B cell (primary cell): ENCODE results near the gene ZNF100. TPM values are rescaled to one million over a fixed set of nuclear protein-coding genes. Genes with fewer than 3 reads are reported as not detected.
"Not testable (repeated sequence)": the region's sequence is repeated elsewhere in the genome, so short reads cannot be mapped to it uniquely, and the experiment has no call there.

ENCODE experiments used
- ATAC-seq: fragments of 200-7000 bp; cut with Tn5 transposase; one replicate; pipeline ENCODE4 v1.10.0; 2021; ENCODE audit warnings: low read depth, mild to moderate bottlenecking, moderate number of reproducible peaks, moderate library complexity
- CTCF ChIA-PET: fragments of 350-600 bp; sonication (Branson Sonifier 250); formaldehyde crosslinking; loops from one replicate; lab custom pipeline; 2021; ENCODE audit warnings: antibody characterized with exemption, inconsistent platforms; lab: Charles Lee
- POLR2A ChIA-PET: fragments of 350-600 bp; sonication (Branson Sonifier 250); formaldehyde crosslinking; loops from one replicate; lab custom pipeline; 2021; ENCODE audit warnings: antibody characterized with exemption; lab: Charles Lee
- DNase-seq: peaks from one replicate; pipeline ENCODE4 v3.0.0; 2013
- H2AFZ ChIP-seq: 2 replicates; pipeline ENCODE4 v1.6.1; 2012; ENCODE audit warnings: mild to moderate bottlenecking, low read depth, low read length; ENCODE audit not compliant: insufficient read depth, poor library complexity, severe bottlenecking
- H3K27ac ChIP-seq, 2 donors: 1 replicate in 1 of 2; 2 replicates in 1 of 2; pipeline ENCODE4 v1.5.1; 2012 to 2013; ENCODE audit warnings: low read length in 2 of 2, mild to moderate bottlenecking in 2 of 2, moderate library complexity in 1 of 2
- H3K27me3 ChIP-seq, 4 experiments: fragments of 200-600 bp in 1 of 4; sonication (generic) in 1 of 4; replicated peaks in 1 of 4; 1 replicate in 2 of 4; 2 replicates in 2 of 4; pipeline versions ENCODE4 v1.6.1 to v1.7.0; 2013 to 2016; ENCODE audit warnings: low read length in 3 of 4, mild to moderate bottlenecking in 2 of 4, mixed read lengths in 1 of 4, moderate library complexity in 1 of 4; ENCODE audit not compliant: insufficient read depth in 4 of 4, control insufficient read depth in 3 of 4; ENCODE audit errors: control extremely low read depth in 1 of 4
- H3K36me3 ChIP-seq, 2 experiments: replicated peaks in 1 of 2; 1 replicate in 1 of 2; 2 replicates in 1 of 2; pipeline versions ENCODE4 v1.6.1 to v1.7.1; 2013; ENCODE audit warnings: low read length in 1 of 2; ENCODE audit not compliant: insufficient read depth in 2 of 2, control insufficient read depth in 1 of 2; ENCODE audit errors: control extremely low read depth in 1 of 2, extremely low read depth in 1 of 2
- H3K4me1 ChIP-seq, 2 donors: fragments of 200-600 bp in 1 of 2; sonication (generic) in 1 of 2; 1 replicate in 1 of 2; 2 replicates in 1 of 2; pipeline versions ENCODE4 v1.5.1 to v1.6.1; 2013 to 2017; ENCODE audit warnings: low read length in 2 of 2; ENCODE audit not compliant: control insufficient read depth in 2 of 2, insufficient read depth in 2 of 2
- H3K4me2 ChIP-seq: replicated peaks from 2 replicates; pipeline ENCODE3; 2012; ENCODE audit warnings: mild to moderate bottlenecking, low read depth, low read length; ENCODE audit not compliant: poor library complexity, severe bottlenecking
- H3K4me3 ChIP-seq, 5 experiments: fragments of 200-600 bp in 1 of 5; sonication (generic) in 1 of 5; 1 replicate in 3 of 5; 2 replicates in 2 of 5; pipeline versions ENCODE4 v1.5.1 to v1.7.0; 2011 to 2016; ENCODE audit warnings: low read length in 4 of 5, mild to moderate bottlenecking in 4 of 5, low read depth in 2 of 5, control low read depth in 1 of 5, moderate library complexity in 1 of 5; ENCODE audit not compliant: insufficient read depth in 1 of 5; ENCODE audit errors: control extremely low read depth in 1 of 5, extremely low read depth in 1 of 5
- H3K79me2 ChIP-seq: fragments of 200-600 bp; sonication (generic); one replicate; pipeline ENCODE4 v1.6.0; 2016; ENCODE audit warnings: low read length; ENCODE audit not compliant: control insufficient read depth, insufficient read depth
- H3K9ac ChIP-seq: fragments of 200-600 bp; sonication (generic); 2 replicates; pipeline ENCODE4 v1.6.1; 2017; ENCODE audit warnings: mild to moderate bottlenecking, low read length, moderate library complexity
- H3K9me3 ChIP-seq, 3 donors: one replicate each; pipeline versions ENCODE4 v1.6.1 to v1.7.1; 2013; ENCODE audit warnings: low read length in 2 of 3; ENCODE audit not compliant: control insufficient read depth in 2 of 3, insufficient read depth in 1 of 3; ENCODE audit errors: control extremely low read depth in 1 of 3
- H4K20me1 ChIP-seq: 2 replicates; pipeline ENCODE4 v1.6.0; 2012; ENCODE audit warnings: mild to moderate bottlenecking, low read length; ENCODE audit not compliant: insufficient read depth, control insufficient read depth, poor library complexity, severe bottlenecking
- H3K27ac Mint-ChIP-seq: one replicate; pipeline ENCODE4 v1.8.0; 2021; ENCODE audit warnings: mixed read lengths
- H3K27me3 Mint-ChIP-seq: one replicate; pipeline ENCODE4 v1.8.0; 2021; ENCODE audit warnings: mixed read lengths
- H3K4me1 Mint-ChIP-seq: one replicate; pipeline ENCODE4 v1.8.0; 2021; ENCODE audit warnings: mixed read lengths
- H3K4me3 Mint-ChIP-seq: one replicate; pipeline ENCODE4 v1.8.0; 2021; ENCODE audit warnings: mixed read lengths
- H3K9me3 Mint-ChIP-seq: one replicate; pipeline ENCODE4 v1.8.0; 2022; ENCODE audit warnings: mixed read lengths; ENCODE audit not compliant: insufficient read depth
- CTCF ChIP-seq: fragments of 200-600 bp; IDR thresholded peaks from one replicate; pipeline ENCODE4 v1.8.0; 2022; ENCODE audit warnings: antibody characterized with exemption, mild to moderate bottlenecking
- EZH2 ChIP-seq: IDR thresholded peaks from 2 replicates; pipeline ENCODE4 v1.6.1; 2012; ENCODE audit warnings: borderline replicate concordance, low read depth, mild to moderate bottlenecking, moderate library complexity, low read length; ENCODE audit not compliant: insufficient read depth, poor library complexity, severe bottlenecking
- WGBS: methylation state at CpG from one replicate; pipeline ENCODE4 v1.1.5; 2013; ENCODE audit warnings: missing lambda C conversion rate; ENCODE audit not compliant: insufficient coverage; 5-methylcytosine and 5-hydroxymethylcytosine counted together
- intact Hi-C: fragments of 100-400 bp; cut with micrococcal nuclease; formaldehyde crosslinking; loops from one replicate; pipeline ENCODE4 v1.10.0; 2022
- polyA plus RNA-seq: library from polyadenylated mRNA; depleted of rRNA; stranded (reverse); fragments of >200 nt; gene quantifications from 2 replicates; pipeline ENCODE4 v1.2.3, GENCODE V29; 2012
- total RNA-seq, 2 donors: library from RNA; stranded (reverse); fragments of 120-200 nt in 1 of 2; gene quantifications; 1 replicate in 1 of 2; 2 replicates in 1 of 2; pipeline versions ENCODE4 v1.2.3 to v1.2.4, GENCODE V29; 2013 to 2022

ZNF100 gene
- total and polyA plus RNA-seq, 2 donors (not counting 1 experiment from before 2014, with no cell fraction given): 2.9 to 16.0 TPM

GRCh38 chr19:21766705-21767064 lies 694 bp downstream of the ZNF100 start:
- Mint-ChIP-seq H3K27ac (peak overlapping the region; percentile 90), H3K4me3 (peak overlapping the region; percentile 96), H3K4me1 (peaks cover 17% of the 10 kb centered on the region)
- ChIA-PET CTCF (interaction anchor here (1.4 kb wide), 1 partner anchor 85 kb away, joined by 6 read pairs; no protein-coding TSS in a partner anchor), POLR2A (interaction anchor here (0.7 to 1.3 kb wide), 2 partner anchors 85 to 438 kb away, joined by 4 to 7 read pairs; partner anchors contain the start of gene ZNF708)
- peaks cover 9 to 10% of the 10 kb centered on the region in 2 donors for H3K4me1 ChIP-seq
- DNase-seq, ATAC-seq, H3K27me3 Mint-ChIP-seq, H4K20me1 ChIP-seq, H3K9me3 Mint-ChIP-seq, H3K9me3 ChIP-seq, H3K27me3 ChIP-seq: not testable (repeated sequence)
- peak overlapping the region; percentile 83 for H3K9ac ChIP-seq
- peak overlapping the region; percentile 77 to 91 (median 79) for H3K4me3 ChIP-seq
- H3K36me3 ChIP-seq: peaks cover 6 to 31% of the 10 kb centered on the region in 2 experiments
- peak overlapping the region; percentile 82 to 90 for H3K27ac ChIP-seq
- peak overlapping the region; percentile 79 for H3K4me2 ChIP-seq
- peaks cover 49% of the 10 kb centered on the region for H3K79me2 ChIP-seq
- peak overlapping the region; percentile 83 for H2AFZ ChIP-seq
- 2% methylated on average over 13 of the region's 19 CpGs for WGBS
- intact Hi-C loops: loop anchor here (1.0 to 10.0 kb wide), 6 partner anchors 70 to 1998 kb away; partner anchors contain the start of genes ZNF429, ZNF43, ZNF431 and ZNF493

- Mint-ChIP-seq H3K27me3 (no peaks in the 10 kb centered on the region), H3K4me1 (peaks cover 17% of the 10 kb centered on the region), H3K4me3 (no peak overlapping the region), H3K27ac (no peak overlapping the region), H3K9me3 (no peaks in the 10 kb centered on the region)
- H4K20me1 ChIP-seq: no peaks in the 10 kb centered on the region
- DNase-seq (no peak), ATAC-seq (no peak)
- H2AFZ ChIP-seq: no peak overlapping the region
- peaks cover 6 to 34% of the 10 kb centered on the region in 2 experiments for H3K36me3 ChIP-seq
- H3K9me3 ChIP-seq: peaks cover 0 to 4% (median 2%) of the 10 kb centered on the region in 3 donors
- no peak for TF ChIP-seq CTCF
- TF ChIP-seq EZH2: no peak
- intact Hi-C loops: loop anchor here (5.0 to 10.0 kb wide), 4 partner anchors 258 to 2000 kb away; partner anchors contain the start of genes ZNF429, ZNF431 and ZNF493
- no peak overlapping the region for H3K4me2 ChIP-seq
- H3K9ac ChIP-seq: no peak overlapping the region
- ChIA-PET CTCF (no interaction called here), POLR2A (no interaction called here)
- no peak overlapping the region for H3K4me3 ChIP-seq
- peaks cover 9 to 10% of the 10 kb centered on the region in 2 donors for H3K4me1 ChIP-seq
- no peaks in the 10 kb centered on the region for H3K27me3 ChIP-seq
- no peak overlapping the region for H3K27ac ChIP-seq
- H3K79me2 ChIP-seq: peaks cover 55% of the 10 kb centered on the region
Measured at GRCh38 chr19:21765151-21765550, 2.2 kb downstream of the ZNF100 start.

GRCh38 chr19:21761547-21761946 lies 5.8 kb downstream of the ZNF100 start:
- H3K27ac Mint-ChIP-seq, H4K20me1 ChIP-seq, H2AFZ ChIP-seq, H3K9ac ChIP-seq, H3K4me2 ChIP-seq, ATAC-seq, H3K9me3 Mint-ChIP-seq, H3K9me3 ChIP-seq, DNase-seq, CTCF ChIA-PET, H3K27me3 Mint-ChIP-seq, H3K4me1 ChIP-seq, H3K4me3 ChIP-seq, H3K4me3 Mint-ChIP-seq, H3K27me3 ChIP-seq, POLR2A ChIA-PET, H3K27ac ChIP-seq: not testable (repeated sequence)
- H3K79me2 ChIP-seq: peaks cover 85% of the 10 kb centered on the region
- H3K4me1 Mint-ChIP-seq: peaks cover 11% of the 10 kb centered on the region
- intact Hi-C loops: loop anchor here (10.0 kb wide), 1 partner anchor 2003 kb away; a partner anchor contains a TSS
- WGBS: 100% methylated on average over 1 of the region's 2 CpGs
- H3K36me3 ChIP-seq: peaks cover 6 to 53% of the 10 kb centered on the region in 2 experiments
